ENCODE data around the gene OBSCN.
"Not testable (repeated sequence)": the region's sequence is repeated elsewhere in the genome, so short reads cannot be mapped to it uniquely, and the experiment has no call there.

The OBSCN gene

DNA sequence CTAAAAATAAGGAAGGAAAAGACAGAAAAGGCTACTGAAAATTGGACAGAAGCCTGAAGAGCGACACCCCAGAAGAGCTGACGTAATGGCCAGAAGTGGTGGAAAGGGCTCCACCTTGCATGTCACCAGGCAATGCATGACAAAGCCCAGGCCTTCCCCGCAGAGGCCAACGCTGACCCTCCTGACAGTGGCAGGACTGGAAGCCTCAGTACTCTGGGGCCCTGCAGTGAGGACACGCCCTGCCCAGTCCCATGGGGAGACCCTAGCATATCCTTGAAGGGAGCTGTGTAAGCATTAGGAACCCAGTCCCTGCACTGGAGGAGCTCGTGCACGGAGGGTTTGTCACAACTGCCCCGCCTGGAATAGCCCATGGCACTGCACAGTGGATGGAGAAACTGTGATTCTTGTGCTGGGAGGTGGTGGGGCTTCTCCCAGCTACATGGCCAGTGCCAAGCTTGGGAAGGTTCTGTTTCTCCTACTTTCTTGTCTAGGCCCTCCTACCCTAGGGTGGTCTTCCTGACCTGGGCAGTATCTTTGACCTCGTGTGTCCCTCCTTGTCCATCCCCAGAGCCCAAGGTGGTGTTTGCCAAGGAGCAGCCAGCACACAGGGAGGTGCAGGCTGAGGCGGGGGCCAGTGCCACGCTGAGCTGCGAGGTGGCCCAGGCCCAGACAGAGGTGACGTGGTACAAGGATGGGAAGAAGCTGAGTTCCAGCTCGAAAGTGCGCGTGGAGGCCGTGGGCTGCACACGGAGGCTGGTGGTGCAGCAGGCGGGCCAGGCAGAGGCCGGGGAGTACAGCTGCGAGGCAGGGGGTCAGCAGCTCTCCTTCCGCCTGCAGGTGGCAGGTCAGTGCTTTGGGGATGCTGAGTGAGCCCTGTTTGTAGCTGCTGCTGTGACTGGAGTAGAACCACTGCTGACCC, 60.4 kb downstream of the OBSCN start:
- no peak for DNase-seq

DNA sequence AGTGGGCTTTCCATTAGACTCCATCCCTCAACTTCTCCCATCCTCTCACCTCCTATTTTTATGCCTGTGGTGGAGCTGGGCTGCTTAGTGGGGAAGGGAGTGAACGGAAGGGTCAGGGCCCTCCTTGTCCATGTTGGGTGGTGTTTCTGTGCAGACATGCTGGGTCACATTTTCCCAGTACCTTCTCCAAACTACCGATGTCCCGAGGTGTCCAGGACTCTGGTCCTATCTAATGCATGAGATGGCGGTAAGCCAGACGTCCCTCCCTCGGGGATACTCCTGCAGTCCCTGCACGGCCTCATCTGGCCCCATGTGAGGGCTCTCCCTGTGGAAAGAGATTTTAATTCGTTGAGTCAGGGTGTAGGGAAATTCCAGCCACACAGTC, 61.0 kb downstream of the OBSCN start:
- no peak for DNase-seq

GRCh38 chr1:228269431-228269830, 61.6 kb downstream of the OBSCN start:
- not testable (repeated sequence) for DNase-seq

- DNase-seq: no peak
These were observed 62.2 kb downstream of the OBSCN start for GRCh38 chr1:228270032-228270431.

- DNase-seq: no peak
These were observed 63.9 kb downstream of the OBSCN start for GRCh38 chr1:228271701-228272251.

- no peak for DNase-seq
These were observed 64.5 kb downstream of the OBSCN start for GRCh38 chr1:228272331-228272791.

DNA sequence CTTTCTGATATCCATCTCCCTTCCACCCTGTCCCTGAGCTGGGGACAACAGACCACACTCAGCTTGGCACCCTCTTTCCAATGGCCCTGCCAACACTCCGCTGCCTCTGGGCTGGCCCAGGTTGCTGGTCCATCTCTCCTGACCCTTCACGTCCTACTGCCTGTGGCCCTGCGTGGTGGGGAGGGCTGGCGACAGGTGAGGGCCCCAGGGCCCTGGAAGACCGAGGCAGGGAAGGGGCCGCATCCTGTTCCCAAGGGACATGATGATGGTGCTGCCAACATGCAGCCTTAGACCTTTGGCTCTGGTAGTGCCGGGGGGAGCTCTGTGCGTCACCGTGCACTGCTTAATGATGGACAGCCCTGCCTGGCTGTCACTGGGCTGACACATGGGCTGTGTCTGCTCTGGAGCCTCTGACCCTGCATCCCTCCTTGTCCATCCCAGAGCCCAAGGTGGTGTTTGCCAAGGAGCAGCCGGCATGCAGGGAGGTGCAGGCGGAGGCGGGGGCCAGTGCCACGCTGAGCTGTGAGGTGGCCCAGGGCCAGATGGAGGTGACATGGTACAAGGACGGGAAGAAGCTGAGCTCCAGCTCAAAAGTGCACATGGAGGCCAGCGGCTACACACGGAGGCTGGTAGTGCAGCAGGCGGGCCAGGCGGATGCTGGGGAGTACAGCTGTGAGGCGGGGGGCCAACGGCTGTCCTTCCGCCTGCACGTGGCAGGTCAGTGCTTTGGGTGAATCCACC, 65.2 kb downstream of the OBSCN start:
- no peak for DNase-seq

DNA sequence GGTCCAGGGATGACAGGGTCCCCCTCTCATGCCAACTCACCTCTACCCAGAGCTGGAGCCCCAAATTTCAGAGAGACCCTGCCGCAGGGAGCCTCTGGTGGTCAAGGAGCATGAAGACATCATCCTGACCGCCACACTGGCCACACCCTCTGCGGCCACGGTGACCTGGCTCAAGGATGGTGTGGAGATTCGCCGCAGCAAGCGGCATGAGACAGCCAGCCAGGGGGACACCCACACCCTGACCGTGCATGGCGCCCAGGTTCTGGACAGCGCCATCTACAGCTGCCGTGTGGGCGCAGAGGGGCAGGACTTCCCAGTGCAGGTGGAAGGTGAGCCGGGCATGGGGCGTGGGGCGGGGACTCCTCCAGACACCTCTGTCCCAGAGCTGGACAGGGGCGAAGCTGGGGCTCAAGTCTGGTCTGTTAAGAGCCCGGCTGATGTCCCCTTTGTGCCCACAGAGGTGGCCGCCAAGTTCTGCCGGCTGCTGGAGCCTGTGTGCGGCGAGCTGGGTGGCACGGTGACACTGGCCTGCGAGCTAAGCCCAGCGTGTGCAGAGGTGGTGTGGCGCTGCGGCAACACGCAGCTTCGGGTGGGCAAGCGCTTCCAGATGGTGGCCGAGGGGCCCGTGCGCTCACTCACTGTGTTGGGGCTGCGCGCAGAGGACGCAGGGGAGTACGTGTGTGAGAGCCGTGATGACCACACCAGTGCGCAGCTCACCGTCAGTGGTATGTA, 66.0 kb downstream of the OBSCN start:
- DNase-seq: no peak

DNA sequence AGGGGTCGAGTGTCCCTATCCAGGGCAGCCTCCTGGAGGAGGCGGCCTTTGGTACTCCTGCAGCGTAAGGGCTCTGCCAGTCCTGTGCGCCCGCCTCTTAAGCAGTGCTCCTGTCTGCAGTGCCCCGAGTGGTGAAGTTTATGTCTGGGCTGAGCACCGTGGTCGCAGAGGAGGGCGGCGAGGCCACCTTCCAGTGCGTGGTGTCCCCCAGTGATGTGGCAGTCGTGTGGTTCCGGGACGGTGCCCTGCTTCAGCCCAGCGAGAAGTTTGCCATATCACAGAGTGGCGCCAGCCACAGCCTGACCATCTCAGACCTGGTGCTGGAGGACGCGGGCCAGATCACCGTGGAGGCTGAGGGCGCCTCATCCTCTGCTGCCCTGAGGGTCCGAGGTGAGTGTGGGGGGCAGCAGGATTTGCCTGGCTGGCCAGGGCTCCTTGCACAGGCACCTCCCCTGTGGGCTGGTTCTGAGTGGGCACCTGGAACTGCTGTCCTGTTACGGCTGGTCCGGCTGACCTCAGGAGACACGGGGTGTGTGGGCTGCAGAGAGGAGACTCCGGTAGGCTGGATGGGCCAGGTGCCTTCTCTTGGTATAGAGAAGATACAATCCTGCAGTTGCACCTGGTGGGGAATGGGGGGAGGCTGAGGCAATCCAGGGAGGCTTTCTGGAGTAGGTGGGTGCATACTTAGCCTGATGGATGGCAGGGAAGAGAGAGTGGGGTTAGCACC, 66.8 kb downstream of the OBSCN start:
- no peak for DNase-seq

DNA sequence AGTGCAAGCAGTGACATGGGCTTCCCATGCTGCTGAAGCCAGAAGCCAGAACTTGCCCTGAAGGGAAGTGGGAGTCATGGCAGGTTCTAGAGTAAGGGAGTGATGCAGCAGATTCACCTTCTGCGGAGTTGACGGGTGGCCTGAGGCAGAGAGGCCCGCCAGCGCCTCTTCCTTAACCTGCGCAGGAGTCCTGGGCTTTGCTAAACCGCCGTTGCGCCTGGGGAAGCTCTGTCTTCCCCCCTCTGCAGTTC, 67.3 kb downstream of the OBSCN start:
- DNase-seq: no peak

DNA sequence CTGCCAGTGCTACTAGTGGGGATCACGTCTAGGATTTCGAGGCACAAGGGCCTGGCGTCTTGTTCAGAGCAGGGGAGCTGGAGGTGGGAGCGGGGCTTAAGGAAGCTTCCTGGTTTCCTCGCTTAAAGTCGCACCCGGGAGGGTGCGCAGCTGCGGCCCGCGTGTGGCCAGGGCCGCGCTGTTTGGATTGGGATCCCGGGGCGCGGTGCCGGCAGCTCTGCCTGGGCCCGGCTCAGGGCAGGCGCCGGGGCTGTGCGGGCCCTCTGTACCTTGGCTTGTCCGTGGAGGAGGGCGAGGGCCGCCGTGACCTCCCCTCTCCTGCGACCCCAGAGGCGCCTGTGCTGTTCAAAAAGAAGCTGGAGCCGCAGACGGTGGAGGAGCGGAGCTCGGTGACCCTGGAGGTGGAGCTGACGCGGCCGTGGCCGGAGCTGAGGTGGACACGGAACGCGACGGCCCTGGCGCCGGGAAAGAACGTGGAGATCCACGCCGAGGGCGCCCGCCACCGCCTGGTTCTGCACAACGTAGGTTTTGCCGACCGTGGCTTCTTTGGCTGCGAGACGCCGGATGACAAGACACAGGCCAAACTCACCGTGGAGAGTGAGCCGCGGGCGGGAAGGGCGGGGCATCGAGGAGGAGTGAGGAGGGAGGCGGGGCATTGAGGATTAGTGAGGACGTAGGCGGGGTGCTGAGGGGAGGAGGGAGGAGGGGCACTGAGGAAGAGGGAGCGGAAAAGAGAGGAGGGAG, 67.8 kb downstream of the OBSCN start:
- DNase-seq: peak; percentile 82

DNA sequence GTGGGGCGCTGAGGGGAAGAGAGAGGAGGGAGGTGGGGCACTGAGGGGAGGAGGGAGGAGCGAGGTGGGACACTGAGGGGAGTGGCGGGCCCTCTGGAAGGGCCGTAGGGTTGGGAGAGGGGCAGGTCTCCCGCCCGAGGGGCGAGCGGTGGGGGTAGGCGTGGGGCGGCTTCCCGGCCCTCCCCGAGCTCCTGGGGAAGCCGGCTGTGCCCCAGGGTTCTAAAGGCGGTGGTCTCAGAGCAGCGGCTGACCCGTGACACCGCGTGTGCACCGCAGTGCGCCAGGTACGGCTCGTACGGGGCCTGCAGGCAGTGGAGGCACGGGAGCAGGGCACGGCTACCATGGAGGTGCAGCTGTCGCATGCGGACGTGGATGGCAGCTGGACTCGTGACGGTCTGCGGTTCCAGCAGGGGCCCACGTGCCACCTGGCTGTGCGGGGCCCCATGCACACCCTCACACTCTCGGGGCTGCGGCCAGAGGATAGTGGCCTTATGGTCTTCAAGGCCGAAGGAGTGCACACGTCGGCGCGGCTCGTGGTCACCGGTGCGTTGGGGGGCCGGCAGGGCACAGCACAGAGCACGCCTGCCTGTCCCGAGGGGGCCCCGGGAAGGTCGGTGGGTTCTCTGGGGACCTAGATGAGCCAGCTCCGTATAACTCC, 68.5 kb downstream of the OBSCN start:
- DNase-seq: no peak

DNA sequence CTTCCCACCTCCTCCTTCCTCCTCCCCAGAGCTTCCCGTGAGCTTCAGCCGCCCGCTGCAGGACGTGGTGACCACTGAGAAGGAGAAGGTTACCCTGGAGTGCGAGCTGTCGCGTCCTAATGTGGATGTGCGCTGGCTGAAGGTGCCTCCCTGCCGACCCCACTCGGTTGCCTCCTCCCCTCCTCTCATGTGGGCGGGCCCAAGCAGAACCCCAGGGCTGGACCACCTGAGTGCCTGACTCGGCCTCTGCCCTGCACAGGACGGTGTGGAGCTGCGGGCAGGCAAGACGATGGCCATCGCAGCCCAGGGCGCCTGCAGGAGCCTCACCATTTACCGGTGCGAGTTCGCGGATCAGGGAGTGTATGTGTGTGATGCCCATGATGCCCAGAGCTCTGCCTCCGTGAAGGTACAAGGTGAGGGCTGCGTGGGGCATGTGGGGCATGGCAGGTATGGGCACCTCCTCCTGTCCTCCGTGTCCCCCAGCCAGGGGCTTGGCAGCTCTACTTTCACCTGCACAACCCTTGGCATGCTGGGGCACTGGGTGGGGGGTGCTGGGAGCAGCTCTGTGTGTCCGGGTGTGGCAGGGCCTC, 69.2 kb downstream of the OBSCN start:
- DNase-seq: no peak

DNA sequence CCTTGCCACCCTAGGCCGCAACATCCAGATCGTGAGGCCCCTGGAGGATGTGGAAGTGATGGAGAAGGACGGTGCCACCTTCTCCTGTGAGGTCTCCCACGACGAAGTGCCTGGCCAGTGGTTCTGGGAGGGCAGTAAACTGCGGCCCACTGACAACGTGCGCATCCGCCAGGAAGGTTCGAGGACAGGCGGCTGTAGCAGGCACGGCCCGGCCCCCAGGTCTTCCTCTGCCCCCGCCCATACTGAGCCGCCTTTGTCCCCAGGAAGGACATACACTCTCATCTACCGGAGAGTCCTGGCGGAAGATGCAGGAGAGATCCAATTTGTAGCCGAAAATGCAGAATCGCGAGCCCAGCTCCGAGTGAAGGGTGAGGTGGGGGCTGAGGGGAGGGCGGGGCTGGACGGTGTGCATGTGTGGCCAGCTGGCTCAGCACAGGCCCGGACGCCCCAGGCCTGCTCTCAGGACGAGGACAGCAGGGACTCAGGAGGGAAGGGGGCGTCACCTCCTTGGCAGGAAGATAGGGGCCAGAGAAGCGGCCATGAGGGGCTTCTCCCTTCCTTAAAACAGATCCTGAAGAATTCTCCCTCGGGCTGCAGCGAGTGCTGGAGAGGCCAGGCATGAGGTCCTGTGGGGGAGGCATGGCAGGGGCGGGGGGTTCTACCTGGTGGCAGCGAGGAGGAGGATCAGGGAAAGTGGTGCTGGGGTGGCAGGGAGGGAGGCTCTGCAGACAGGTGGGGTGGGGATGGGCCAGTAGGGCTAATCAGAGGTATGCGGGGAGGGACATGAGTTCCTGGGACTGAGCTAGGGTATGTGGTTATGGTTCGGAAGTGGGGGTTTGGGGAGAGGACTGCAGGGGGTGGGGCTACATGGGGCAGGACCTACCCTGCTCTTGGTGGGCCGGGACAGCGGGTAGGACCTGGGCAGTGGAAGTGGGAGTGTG, 69.9 kb downstream of the OBSCN start:
- no peak for DNase-seq

DNA sequence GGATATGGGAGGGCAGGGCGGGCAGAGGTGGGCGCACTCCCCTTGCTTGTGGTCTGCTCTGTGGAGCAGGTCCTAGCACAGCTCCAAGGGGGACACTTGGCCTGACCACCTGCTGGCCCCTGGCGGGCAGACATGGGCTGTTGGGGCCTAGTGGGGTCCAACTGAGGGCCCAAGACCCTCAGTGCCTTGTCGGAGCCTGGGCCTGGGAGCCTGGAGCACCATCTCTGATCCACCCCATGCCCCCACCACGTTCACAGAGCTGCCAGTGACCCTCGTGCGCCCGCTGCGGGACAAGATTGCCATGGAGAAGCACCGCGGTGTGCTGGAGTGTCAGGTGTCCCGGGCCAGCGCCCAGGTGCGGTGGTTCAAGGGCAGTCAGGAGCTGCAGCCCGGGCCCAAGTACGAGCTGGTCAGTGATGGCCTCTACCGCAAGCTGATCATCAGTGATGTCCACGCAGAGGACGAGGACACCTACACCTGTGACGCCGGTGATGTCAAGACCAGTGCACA, 70.6 kb downstream of the OBSCN start:
- no peak for DNase-seq

DNA sequence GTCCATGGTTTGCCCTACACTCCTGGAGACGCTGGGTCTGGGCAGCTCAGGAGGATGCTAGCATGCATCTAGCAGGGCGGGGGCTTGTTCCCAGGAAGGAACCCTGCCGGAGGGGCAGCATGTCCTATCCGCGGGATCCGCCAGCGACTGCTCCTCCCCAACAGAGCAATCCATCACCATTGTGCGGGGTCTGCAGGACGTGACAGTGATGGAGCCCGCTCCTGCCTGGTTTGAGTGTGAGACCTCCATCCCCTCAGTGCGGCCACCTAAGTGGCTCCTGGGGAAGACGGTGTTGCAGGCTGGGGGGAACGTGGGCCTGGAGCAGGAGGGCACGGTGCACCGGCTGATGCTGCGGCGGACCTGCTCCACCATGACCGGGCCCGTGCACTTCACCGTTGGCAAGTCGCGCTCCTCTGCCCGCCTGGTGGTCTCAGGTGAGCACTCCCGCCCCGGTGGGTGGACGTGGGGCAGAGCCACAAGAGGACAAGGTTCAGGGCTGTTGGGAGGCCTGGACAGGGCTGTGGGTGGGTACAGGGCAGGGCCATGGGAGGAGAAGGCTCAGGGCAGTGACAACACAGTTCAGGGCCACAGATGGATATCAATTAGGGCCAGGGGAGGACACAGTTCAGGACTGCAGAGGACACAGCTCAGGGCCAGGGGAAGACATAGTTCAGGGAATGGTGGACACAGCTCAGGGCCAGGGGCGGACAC, 71.3 kb downstream of the OBSCN start:
- DNase-seq: no peak

DNA sequence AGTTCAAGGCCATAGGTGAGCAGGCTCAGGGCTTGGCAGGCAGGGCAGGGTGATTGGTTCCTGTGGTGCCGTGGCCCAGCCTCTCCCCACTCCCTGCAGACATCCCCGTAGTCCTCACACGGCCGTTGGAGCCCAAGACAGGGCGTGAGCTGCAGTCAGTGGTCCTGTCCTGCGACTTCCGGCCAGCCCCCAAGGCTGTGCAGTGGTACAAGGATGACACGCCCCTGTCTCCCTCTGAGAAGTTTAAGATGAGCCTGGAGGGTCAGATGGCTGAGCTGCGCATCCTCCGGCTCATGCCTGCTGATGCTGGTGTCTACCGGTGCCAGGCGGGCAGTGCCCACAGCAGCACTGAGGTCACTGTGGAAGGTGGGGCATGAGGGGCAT, 71.9 kb downstream of the OBSCN start:
- no peak for DNase-seq

DNA sequence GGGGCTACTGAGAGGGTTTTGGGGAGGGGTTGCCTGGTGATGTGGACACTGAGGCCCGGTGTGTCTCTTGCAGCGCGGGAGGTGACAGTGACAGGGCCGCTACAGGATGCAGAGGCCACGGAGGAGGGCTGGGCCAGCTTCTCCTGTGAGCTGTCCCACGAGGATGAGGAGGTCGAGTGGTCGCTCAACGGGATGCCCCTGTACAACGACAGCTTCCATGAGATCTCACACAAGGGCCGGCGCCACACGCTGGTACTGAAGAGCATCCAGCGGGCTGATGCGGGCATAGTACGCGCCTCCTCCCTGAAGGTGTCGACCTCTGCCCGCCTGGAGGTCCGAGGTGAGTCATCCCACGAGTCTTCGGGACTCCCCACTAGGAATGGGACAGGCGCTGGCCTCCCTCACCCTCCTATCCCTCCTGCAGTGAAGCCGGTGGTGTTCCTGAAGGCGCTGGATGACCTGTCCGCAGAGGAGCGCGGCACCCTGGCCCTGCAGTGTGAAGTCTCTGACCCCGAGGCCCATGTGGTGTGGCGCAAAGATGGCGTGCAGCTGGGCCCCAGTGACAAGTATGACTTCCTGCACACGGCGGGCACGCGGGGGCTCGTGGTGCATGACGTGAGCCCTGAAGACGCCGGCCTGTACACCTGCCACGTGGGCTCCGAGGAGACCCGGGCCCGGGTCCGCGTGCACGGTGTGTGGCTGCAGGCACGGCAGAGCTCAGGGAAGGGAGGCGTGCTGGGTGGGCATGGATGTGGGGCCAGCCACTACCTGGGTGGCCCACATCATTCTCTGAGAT, 72.5 kb downstream of the OBSCN start:
- DNase-seq: no peak
